PC-9 (cell line): ENCODE data around the gene HABP2. TPM values are rescaled to one million over a fixed set of nuclear protein-coding genes. Genes with fewer than 3 reads are reported as not detected.

Experiments
- BruUV-seq: library from RNA; stranded (reverse); fragments of 400-500 nt; replicated peaks from 2 replicates; lab custom pipeline; 2021; lab: Mats Ljungman, UMichigan
- CTCF ChIA-PET: fragments of 300-600 bp; sonication (Branson Sonifier 250); formaldehyde crosslinking; loops from one replicate; lab custom pipeline; 2022; ENCODE audit warnings: antibody characterized with exemption; lab: Charles Lee
- POLR2A ChIA-PET: fragments of 300-600 bp; sonication (Branson Sonifier 250); formaldehyde crosslinking; loops from one replicate; lab custom pipeline; 2022; ENCODE audit warnings: antibody characterized with exemption; ENCODE audit not compliant: unreplicated experiment; lab: Charles Lee
- DNase-seq, 2 experiments: peaks; one replicate each; pipeline versions ENCODE4 v3.0.0 to v3.0.0-alpha.2; 2015 to 2022; ENCODE audit warnings: mixed read lengths in 1 of 2
- H2AFZ ChIP-seq: fragments of 200-600 bp; sonication (generic); 2 replicates; pipeline ENCODE4 v1.8.1; 2017; ENCODE audit warnings: antibody characterized with exemption
- H3F3A ChIP-seq: fragments of 200-600 bp; sonication (generic); 2 replicates; pipeline ENCODE4 v1.8.1; 2017; ENCODE audit warnings: antibody characterized with exemption, mild to moderate bottlenecking, low read depth; ENCODE audit not compliant: insufficient read depth
- H3K27ac ChIP-seq: fragments of 200-600 bp; sonication (generic); 2 replicates; pipeline ENCODE4 v1.6.1; 2016; ENCODE audit warnings: mixed run types
- H3K27me3 ChIP-seq: fragments of 200-600 bp; sonication (generic); 2 replicates; pipeline ENCODE4 v1.6.1; 2016; ENCODE audit warnings: low read depth, mixed run types; ENCODE audit not compliant: insufficient read depth
- H3K36me3 ChIP-seq: fragments of 200-600 bp; sonication (generic); 2 replicates; pipeline ENCODE4 v1.6.1; 2016; ENCODE audit warnings: low read depth, mixed run types
- H3K4me1 ChIP-seq: fragments of 200-600 bp; sonication (generic); replicated peaks from 2 replicates; pipeline ENCODE4 v1.6.1; 2016; ENCODE audit warnings: mixed run types; ENCODE audit not compliant: insufficient read depth
- H3K4me2 ChIP-seq: fragments of 200-600 bp; sonication (generic); 2 replicates; pipeline ENCODE4 v1.6.1; 2017; ENCODE audit warnings: mixed run types
- H3K4me3 ChIP-seq: fragments of 200-600 bp; sonication (generic); 2 replicates; pipeline ENCODE4 v1.6.1; 2016; ENCODE audit warnings: mixed run types
- H3K79me2 ChIP-seq: fragments of 200-600 bp; sonication (generic); 2 replicates; pipeline ENCODE4 v1.6.1; 2017; ENCODE audit warnings: low read depth, mixed run types
- H3K9me2 ChIP-seq: fragments of 200-600 bp; sonication (generic); 2 replicates; pipeline ENCODE4 v1.8.1; 2017; ENCODE audit warnings: mild to moderate bottlenecking; ENCODE audit not compliant: insufficient read depth
- H3K9me3 ChIP-seq: fragments of 200-600 bp; sonication (generic); 2 replicates; pipeline ENCODE4 v1.8.1; 2016; ENCODE audit warnings: low read depth; ENCODE audit not compliant: insufficient read depth
- H4K20me1 ChIP-seq: fragments of 200-600 bp; sonication (generic); 2 replicates; pipeline ENCODE4 v1.8.1; 2017; ENCODE audit not compliant: insufficient read depth
- CTCF ChIP-seq: fragments of 200-600 bp; sonication (generic); conservative IDR thresholded peaks from 2 replicates; pipeline ENCODE4 v1.6.1; 2017; ENCODE audit warnings: mixed run types, antibody characterized with exemption, mild to moderate bottlenecking, moderate library complexity
- EZH2 ChIP-seq: fragments of 200-600 bp; sonication (generic); IDR thresholded peaks from 2 replicates; pipeline ENCODE4 v1.8.0; 2017; ENCODE audit warnings: antibody characterized with exemption, low read depth
- intact Hi-C: fragments of 100-400 bp; cut with micrococcal nuclease; formaldehyde crosslinking; loops from one replicate; pipeline ENCODE4 v1.10.0; 2022; ENCODE audit not compliant: unreplicated experiment
- total RNA-seq: library from RNA; stranded (reverse); gene quantifications from 2 replicates; pipeline ENCODE4 v1.2.3, GENCODE V29; 2021

The HABP2 gene
- total RNA-seq, 1 experiment from 2014 or later = not detected

- H4K20me1 ChIP-seq = no peaks in the 10 kb centered on the region
- H3K9me3 ChIP-seq = no peaks in the 10 kb centered on the region
- TF ChIP-seq CTCF (no peak), EZH2 (no peak)
- no peak overlapping the region for H3K4me3 ChIP-seq
- no peaks in the 10 kb centered on the region for H3K36me3 ChIP-seq
- H3K4me2 ChIP-seq = no peak overlapping the region
- H3K9me2 ChIP-seq = no peaks in the 10 kb centered on the region
- intact Hi-C loops = no loop called here
- ChIA-PET CTCF (no interaction called here), POLR2A (no interaction called here)
- no peak overlapping the region for H3K27ac ChIP-seq
- no peaks in the 10 kb centered on the region for H3F3A ChIP-seq
- no TSS peak for BruUV-seq
- H3K4me1 ChIP-seq = no peaks in the 10 kb centered on the region
- DNase-seq = no peak
- H3K27me3 ChIP-seq = no peaks in the 10 kb centered on the region
- H3K79me2 ChIP-seq = no peaks in the 10 kb centered on the region
- H2AFZ ChIP-seq = no peak overlapping the region
Observed at GRCh38 chr10:113585949-113586348, 33.1 kb downstream of the HABP2 start.

- DNase-seq = no peak
- H2AFZ ChIP-seq = no peak overlapping the region
- H3K79me2 ChIP-seq = no peaks in the 10 kb centered on the region
- H3K36me3 ChIP-seq = no peaks in the 10 kb centered on the region
- no peak overlapping the region for H3K4me3 ChIP-seq
- H3F3A ChIP-seq = no peaks in the 10 kb centered on the region
- no peaks in the 10 kb centered on the region for H3K9me3 ChIP-seq
- TF ChIP-seq CTCF = no peak
- TF ChIP-seq EZH2 = no peak
- CTCF ChIA-PET = no interaction called here
- no peaks in the 10 kb centered on the region for H4K20me1 ChIP-seq
- no peaks in the 10 kb centered on the region for H3K9me2 ChIP-seq
- no peak overlapping the region for H3K4me2 ChIP-seq
- H3K4me1 ChIP-seq = no peaks in the 10 kb centered on the region
- peaks cover 28% of the 10 kb centered on the region for H3K27me3 ChIP-seq
- POLR2A ChIA-PET = no interaction called here
- H3K27ac ChIP-seq = no peak overlapping the region
- no TSS peak for BruUV-seq
- intact Hi-C loops = no loop called here
Observed at GRCh38 chr10:113589201-113589770, 36.4 kb downstream of the HABP2 start.

GRCh38 chr10:113590581-113590980, 37.7 kb downstream of the HABP2 start:
- H3K9me3 ChIP-seq = no peaks in the 10 kb centered on the region
- H3F3A ChIP-seq = no peaks in the 10 kb centered on the region
- H3K27me3 ChIP-seq = peaks cover 41% of the 10 kb centered on the region
- H3K9me2 ChIP-seq = no peaks in the 10 kb centered on the region
- no peaks in the 10 kb centered on the region for H3K79me2 ChIP-seq
- H3K4me2 ChIP-seq = no peak overlapping the region
- H3K4me3 ChIP-seq = no peak overlapping the region
- no peaks in the 10 kb centered on the region for H3K4me1 ChIP-seq
- TF ChIP-seq CTCF = no peak
- TF ChIP-seq EZH2 = no peak
- CTCF ChIA-PET = no interaction called here
- no peaks in the 10 kb centered on the region for H3K36me3 ChIP-seq
- no peak overlapping the region for H3K27ac ChIP-seq
- no peak overlapping the region for H2AFZ ChIP-seq
- BruUV-seq = no TSS peak
- POLR2A ChIA-PET = no interaction called here
- intact Hi-C loops = no loop called here
- no peaks in the 10 kb centered on the region for H4K20me1 ChIP-seq
- DNase-seq = no peak
